LNCAP (cell line): ENCODE data around the gene TRIM28.

Source experiments
- TF ChIP-seq, protein P1 (sequence below): fragments of 450-650 bp; IDR thresholded peaks from 2 replicates; pipeline ENCODE4 v1.5.1; 2017; ENCODE audit warnings: mild to moderate bottlenecking

Gene TRIM28

DNA sequence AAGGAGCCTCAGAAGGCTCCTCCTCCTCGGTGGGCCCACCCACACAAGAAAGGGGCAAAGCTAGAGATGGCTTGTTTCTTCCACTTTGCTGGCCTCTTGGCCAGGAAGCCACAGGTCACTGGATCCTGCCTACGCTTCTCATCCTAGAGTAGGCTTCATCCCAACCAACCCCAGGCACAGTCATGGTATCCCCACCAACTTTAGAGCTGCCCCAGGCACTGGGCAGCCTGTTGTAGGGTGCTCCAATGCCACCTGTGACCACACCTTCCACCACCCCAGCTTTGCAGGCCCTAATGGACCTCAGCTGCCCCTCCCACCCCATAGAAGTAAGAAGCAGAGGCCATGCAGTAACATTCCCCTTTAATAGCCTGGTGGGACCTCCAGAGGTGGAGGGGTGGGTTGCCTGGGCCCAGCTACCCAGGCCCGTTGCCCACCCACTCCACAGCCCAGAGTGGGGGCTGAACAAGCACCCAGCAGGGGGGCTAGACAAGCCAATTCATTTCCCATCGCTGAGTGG is 11.6 kb downstream of the TRIM28 start:
- TF ChIP-seq, protein P1, sequence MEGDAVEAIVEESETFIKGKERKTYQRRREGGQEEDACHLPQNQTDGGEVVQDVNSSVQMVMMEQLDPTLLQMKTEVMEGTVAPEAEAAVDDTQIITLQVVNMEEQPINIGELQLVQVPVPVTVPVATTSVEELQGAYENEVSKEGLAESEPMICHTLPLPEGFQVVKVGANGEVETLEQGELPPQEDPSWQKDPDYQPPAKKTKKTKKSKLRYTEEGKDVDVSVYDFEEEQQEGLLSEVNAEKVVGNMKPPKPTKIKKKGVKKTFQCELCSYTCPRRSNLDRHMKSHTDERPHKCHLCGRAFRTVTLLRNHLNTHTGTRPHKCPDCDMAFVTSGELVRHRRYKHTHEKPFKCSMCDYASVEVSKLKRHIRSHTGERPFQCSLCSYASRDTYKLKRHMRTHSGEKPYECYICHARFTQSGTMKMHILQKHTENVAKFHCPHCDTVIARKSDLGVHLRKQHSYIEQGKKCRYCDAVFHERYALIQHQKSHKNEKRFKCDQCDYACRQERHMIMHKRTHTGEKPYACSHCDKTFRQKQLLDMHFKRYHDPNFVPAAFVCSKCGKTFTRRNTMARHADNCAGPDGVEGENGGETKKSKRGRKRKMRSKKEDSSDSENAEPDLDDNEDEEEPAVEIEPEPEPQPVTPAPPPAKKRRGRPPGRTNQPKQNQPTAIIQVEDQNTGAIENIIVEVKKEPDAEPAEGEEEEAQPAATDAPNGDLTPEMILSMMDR, result no peak

DNA sequence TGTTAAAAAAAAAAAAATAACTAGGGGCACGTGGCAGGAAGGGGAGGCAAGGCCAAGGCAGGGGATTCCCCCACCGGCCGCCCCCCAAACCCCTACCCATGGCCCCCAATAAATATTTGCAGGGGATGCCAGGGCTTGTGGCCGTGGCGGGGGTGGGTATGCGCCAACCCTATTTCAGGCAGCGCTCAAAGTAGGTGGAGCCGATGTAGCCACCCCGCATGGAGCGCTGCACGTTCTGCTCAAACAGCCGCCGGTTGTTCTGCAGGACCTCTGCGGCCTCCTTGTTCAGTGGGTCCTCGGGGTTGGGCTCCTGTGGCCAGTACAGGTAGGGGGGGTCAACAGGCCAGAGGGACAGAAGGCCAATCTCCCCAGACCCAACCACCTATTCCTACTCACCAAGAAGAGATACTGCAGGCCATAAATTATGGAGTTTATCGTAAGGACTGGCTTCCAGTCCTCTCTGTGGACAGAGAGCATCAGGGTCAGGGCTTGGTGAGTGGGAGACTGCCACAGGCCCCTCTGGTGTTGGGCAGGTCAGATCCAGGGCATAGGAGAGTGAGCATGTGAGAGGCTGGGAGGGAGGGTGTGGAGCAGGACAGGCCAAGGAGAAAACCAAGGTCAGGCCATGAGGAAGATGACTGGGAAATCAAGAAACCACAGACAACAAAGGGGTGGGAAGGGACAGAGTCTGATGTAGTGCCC is 12.2 kb downstream of the TRIM28 start:
- TF ChIP-seq, protein P1, result no peak

DNA sequence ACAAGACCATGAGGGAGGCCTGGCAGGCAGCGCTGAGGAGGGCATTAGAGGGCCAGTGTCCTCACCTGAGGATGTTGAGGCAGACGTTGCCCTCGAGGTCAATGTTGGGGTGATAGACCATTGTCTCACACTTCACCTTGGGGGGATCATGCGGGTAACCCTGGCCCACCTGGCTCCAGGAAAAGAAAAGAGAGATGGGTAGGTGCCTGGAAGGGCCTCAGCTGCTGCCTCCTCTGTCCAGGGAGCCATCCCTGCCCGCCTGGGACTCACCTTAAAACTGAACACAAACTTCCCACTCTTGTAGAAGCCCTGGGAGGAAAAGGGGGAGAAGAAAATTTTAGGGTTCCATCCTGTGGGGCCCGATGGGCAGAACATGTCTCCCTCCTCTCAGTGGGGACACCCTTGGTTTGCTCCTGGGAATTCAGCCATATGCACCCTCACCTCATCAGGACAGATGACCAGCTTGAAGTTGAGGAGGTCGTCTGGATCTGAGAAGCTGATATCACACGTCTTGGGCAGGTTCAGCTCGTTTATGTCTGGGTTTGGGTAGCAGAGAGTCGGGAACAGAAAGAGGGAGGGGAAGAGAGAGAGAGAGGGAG is 12.9 kb downstream of the TRIM28 start:
- TF ChIP-seq, protein P1, result no peak

DNA sequence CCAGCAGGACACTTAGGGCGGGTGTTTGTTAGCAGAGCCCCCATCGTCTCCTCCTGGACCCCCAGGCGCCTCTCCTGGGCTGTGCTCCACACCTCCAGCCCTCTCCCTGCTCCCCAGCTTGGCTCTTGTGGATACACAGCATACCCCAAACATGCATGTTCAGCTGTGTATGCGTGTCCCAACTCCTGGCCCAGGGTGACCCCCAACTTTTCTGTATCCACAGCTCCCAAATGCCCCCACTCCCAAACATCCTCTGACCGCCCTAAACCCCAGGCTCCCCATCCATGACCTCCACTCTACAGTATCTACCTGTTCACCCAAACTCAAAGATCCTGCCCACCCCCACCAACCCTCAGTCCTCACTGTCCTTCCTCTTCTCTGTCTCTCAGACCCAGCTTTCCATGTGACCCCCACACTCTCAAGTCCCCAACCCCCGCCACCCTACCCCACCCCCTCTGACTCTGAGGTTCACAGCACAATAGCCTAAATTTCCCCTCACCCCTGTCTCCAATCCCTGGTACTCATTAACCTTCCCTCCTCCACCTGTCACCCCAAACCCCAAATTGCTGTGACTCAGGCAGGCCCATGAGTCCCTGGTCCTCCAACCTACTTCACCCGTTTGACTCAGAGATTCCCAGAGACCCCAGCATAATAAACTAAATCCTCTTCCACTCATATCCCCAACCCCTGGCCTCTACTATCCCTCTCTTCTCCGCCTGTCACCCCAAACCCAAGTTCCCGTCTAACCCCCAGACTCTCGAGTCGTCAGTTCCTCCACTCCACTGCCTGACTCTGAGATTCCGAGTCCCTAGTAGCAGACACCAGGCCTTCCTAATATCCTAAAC is 13.6 kb downstream of the TRIM28 start:
- TF ChIP-seq, protein P1, result no peak

DNA sequence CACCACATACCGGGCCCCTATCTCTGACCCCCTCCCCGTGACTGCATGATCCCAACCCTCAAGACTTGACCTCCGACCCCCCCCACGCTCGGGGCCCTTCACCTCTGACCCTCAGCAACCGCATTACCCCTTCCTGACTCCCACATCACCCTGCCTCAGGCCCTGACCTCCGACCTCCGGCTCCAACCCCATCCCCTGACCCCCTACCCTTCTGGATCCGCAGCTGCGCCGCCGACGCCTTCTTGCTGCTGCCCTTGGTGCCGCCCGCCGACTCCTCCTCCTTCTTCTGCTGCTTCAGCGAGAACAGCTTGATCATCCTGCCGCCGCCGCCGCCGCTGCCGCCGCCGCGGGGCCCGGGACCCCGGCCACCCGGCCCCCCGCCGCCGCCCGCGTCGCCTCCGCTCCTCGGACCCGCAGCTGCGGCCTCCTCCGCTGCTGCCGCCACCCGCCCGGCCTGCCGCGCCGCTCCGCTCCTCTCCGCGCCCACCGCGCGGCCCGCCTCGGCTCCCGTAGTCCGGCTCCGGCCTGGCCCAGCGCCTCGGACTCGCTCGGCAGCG is 14.3 kb downstream of the TRIM28 start, which contains the start of gene UBE2M:
UBE2M (minus strand) TSS at position 546 of the 557 bp plus-strand sequence; CDS start at position 316, 230 bp downstream.
- TF ChIP-seq, protein P1, result no peak

DNA sequence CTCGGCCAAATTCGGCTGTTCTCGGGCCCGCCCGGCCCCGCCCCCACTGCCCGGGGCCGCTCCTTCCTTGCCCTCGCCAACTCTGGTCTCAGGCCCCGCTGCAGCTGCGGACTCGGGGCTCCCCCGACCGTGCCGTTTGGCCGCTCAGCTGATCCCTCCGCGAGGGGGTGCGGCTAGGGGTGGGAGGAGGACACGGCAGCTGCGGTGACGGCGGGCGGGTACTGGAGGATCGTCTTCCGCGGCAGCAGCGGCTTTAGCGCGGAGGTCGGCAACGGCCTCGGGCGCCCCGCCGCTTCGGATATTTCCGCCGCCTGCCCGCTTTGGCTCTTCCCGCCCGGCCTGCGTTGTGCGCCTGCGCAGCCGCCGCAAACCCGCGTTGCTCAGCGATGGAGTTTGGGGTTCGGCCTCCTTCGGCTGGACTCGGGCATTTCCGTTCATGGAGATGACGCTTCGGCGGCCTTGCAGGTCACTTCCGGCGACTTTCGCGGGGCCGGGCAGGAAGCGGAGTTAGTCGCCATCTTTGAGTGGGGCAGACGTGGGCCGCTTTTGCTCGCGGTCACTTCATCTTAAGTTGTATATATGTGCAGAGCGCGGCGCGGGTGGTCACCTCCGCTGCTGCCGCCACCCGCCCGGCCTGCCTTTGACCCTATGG is 14.9 kb downstream of the TRIM28 start:
- TF ChIP-seq, protein P1, result no peak
